GM19452 (cell line): ENCODE results near the gene TXNRD2.
"Not testable (repeated sequence)": the region's sequence is repeated elsewhere in the genome, so short reads cannot be mapped to it uniquely, and the experiment has no call there.

Experiments used
- ATAC-seq: cut with Tn5 transposase; IDR thresholded peaks from one replicate; pipeline ENCODE4 v1.9.1; 2021; ENCODE audit not compliant: unreplicated experiment

TXNRD2 gene

GRCh38 chr22:19848298-19849224 lies 93.1 kb downstream of the TXNRD2 start:
- ATAC-seq, result no peak

GRCh38 chr22:19847345-19847632 lies 94.3 kb downstream of the TXNRD2 start:
- ATAC-seq, result no peak

GRCh38 chr22:19846620-19847344 lies 94.8 kb downstream of the TXNRD2 start:
- ATAC-seq, result no peak

- no peak for ATAC-seq
These were observed 96.4 kb downstream of the TXNRD2 start for GRCh38 chr22:19845054-19845722.

- ATAC-seq, result no peak
These were observed 97.1 kb downstream of the TXNRD2 start for GRCh38 chr22:19844377-19845053.

- ATAC-seq, result no peak
These were observed 97.7 kb downstream of the TXNRD2 start for GRCh38 chr22:19843857-19844376.

GRCh38 chr22:19843107-19843856 lies 98.3 kb downstream of the TXNRD2 start:
- no peak for ATAC-seq

GRCh38 chr22:19842393-19843106 lies 99.1 kb downstream of the TXNRD2 start:
- ATAC-seq, result no peak

GRCh38 chr22:19841641-19842392 lies 99.8 kb downstream of the TXNRD2 start:
- ATAC-seq, result no peak

- ATAC-seq, result no peak
These were observed 100.5 kb downstream of the TXNRD2 start for GRCh38 chr22:19840955-19841640.

- no peak for ATAC-seq
These were observed 101.6 kb downstream of the TXNRD2 start for GRCh38 chr22:19840059-19840458.

GRCh38 chr22:19837915-19838314 lies 103.7 kb downstream of the TXNRD2 start:
- no peak for ATAC-seq

- ATAC-seq, result no peak
These were observed 105.1 kb downstream of the TXNRD2 start for GRCh38 chr22:19836512-19836911.

- ATAC-seq, result no peak
These were observed 107.0 kb downstream of the TXNRD2 start for GRCh38 chr22:19834599-19834998.

GRCh38 chr22:19833327-19833726 lies 108.3 kb downstream of the TXNRD2 start:
- ATAC-seq, result not testable (repeated sequence)

- ATAC-seq, result no peak
These were observed 109.0 kb downstream of the TXNRD2 start for GRCh38 chr22:19832476-19833108.

GRCh38 chr22:19831979-19832378 lies 109.6 kb downstream of the TXNRD2 start:
- not testable (repeated sequence) for ATAC-seq

GRCh38 chr22:19831016-19831415 lies 110.6 kb downstream of the TXNRD2 start:
- ATAC-seq, result no peak
